HG03045 (cell line): ENCODE results near the gene TMEM88.
"Not testable (repeated sequence)": the region's sequence is repeated elsewhere in the genome, so short reads cannot be mapped to it uniquely, and the experiment has no call there.

Experiments used
- ATAC-seq: cut with Tn5 transposase; IDR thresholded peaks from one replicate; pipeline ENCODE4 v1.9.1; 2021; ENCODE audit warnings: mild to moderate bottlenecking, moderate library complexity; ENCODE audit not compliant: unreplicated experiment

TMEM88 gene

GRCh38 chr17:7854851-7855659, at the start of gene TMEM88:
TSS of gene TMEM88 (plus strand) at chr17:7855066. CDS start at chr17:7855075, 9 bp downstream.
- ATAC-seq, result no peak

- ATAC-seq, result no peak
Measured at GRCh38 chr17:7806587-7806986, 48.3 kb upstream of the TMEM88 start.

GRCh38 chr17:7807206-7807605, 47.7 kb upstream of the TMEM88 start:
- ATAC-seq, result no peak

GRCh38 chr17:7809086-7809790, 45.6 kb upstream of the TMEM88 start:
- ATAC-seq, result no peak

GRCh38 chr17:7809791-7810343, 45.0 kb upstream of the TMEM88 start:
- ATAC-seq, result not testable (repeated sequence)

- no peak for ATAC-seq
Measured at GRCh38 chr17:7811251-7811650, 43.6 kb upstream of the TMEM88 start.

GRCh38 chr17:7814969-7815368, 39.9 kb upstream of the TMEM88 start:
- no peak for ATAC-seq

- no peak for ATAC-seq
Measured at GRCh38 chr17:7816926-7817642, 37.8 kb upstream of the TMEM88 start.

- no peak for ATAC-seq
Measured at GRCh38 chr17:7817643-7817964, 37.3 kb upstream of the TMEM88 start.

GRCh38 chr17:7818026-7818425, 36.8 kb upstream of the TMEM88 start:
- ATAC-seq, result no peak

GRCh38 chr17:7818746-7819645, 35.9 kb upstream of the TMEM88 start:
- no peak for ATAC-seq

GRCh38 chr17:7820231-7820630, 34.6 kb upstream of the TMEM88 start:
- no peak for ATAC-seq

GRCh38 chr17:7822126-7822525, 32.7 kb upstream of the TMEM88 start:
- ATAC-seq, result no peak

- ATAC-seq, result no peak
Measured at GRCh38 chr17:7823581-7824001, 31.3 kb upstream of the TMEM88 start.

- ATAC-seq, result no peak
Measured at GRCh38 chr17:7824021-7824924, 30.6 kb upstream of the TMEM88 start.

- no peak for ATAC-seq
Measured at GRCh38 chr17:7825206-7825990, 29.5 kb upstream of the TMEM88 start.

- ATAC-seq, result no peak
Measured at GRCh38 chr17:7830616-7831015, 24.2 kb upstream of the TMEM88 start.

- ATAC-seq, result no peak
Measured at GRCh38 chr17:7831233-7831632, 23.6 kb upstream of the TMEM88 start.

- ATAC-seq, result no peak
Measured at GRCh38 chr17:7832431-7832830, 22.4 kb upstream of the TMEM88 start.
